ENCODE data around the gene RAI14.

RAI14 gene

GRCh38 chr5:34847056-34847455 lies 190.9 kb downstream of the RAI14 start:
- DNase-seq, result no peak

- DNase-seq, result no peak
Measured at GRCh38 chr5:34847552-34847951, 191.4 kb downstream of the RAI14 start.

GRCh38 chr5:34848230-34848629 lies 192.1 kb downstream of the RAI14 start:
- DNase-seq, result no peak

- no peak for DNase-seq
Measured at GRCh38 chr5:34849253-34849652, 193.1 kb downstream of the RAI14 start.

GRCh38 chr5:34854459-34855174 lies 198.5 kb downstream of the RAI14 start:
- DNase-seq, result no peak

- DNase-seq, result no peak
Measured at GRCh38 chr5:34857161-34857560, 201.0 kb downstream of the RAI14 start.

- DNase-seq, result no peak
Measured at GRCh38 chr5:34857894-34858293, 201.8 kb downstream of the RAI14 start.

- DNase-seq, result no peak
Measured at GRCh38 chr5:34858790-34859189, 202.7 kb downstream of the RAI14 start.

GRCh38 chr5:34859253-34859652 lies 203.1 kb downstream of the RAI14 start:
- DNase-seq, result no peak

- DNase-seq, result no peak
Measured at GRCh38 chr5:34863946-34864345, 207.8 kb downstream of the RAI14 start.

- DNase-seq, result no peak
Measured at GRCh38 chr5:34865091-34865490, 209.0 kb downstream of the RAI14 start.

GRCh38 chr5:34866989-34867471 lies 210.9 kb downstream of the RAI14 start:
- peak in 18 of 56 donors; percentile 2 to 32 (median 8) for DNase-seq

GRCh38 chr5:34867660-34868059 lies 211.5 kb downstream of the RAI14 start:
- no peak for DNase-seq

GRCh38 chr5:34868791-34869190 lies 212.7 kb downstream of the RAI14 start:
- peak in 2 of 56 donors; percentile 1 to 7 for DNase-seq

- peak in 4 of 56 donors; percentile 7 to 27 (median 12) for DNase-seq
Measured at GRCh38 chr5:34869256-34869655, 213.1 kb downstream of the RAI14 start.

GRCh38 chr5:34870382-34870781 lies 214.3 kb downstream of the RAI14 start:
- no peak for DNase-seq

GRCh38 chr5:34876275-34876674 lies 220.1 kb downstream of the RAI14 start:
- DNase-seq, result no peak

- no peak for DNase-seq
Measured at GRCh38 chr5:34881246-34881645, 225.1 kb downstream of the RAI14 start.
